ENCODE results near the gene CXXC5. TPM values are rescaled to one million over a fixed set of nuclear protein-coding genes. Genes with fewer than 3 reads are reported as not detected.

CXXC5 gene
- total and polyA plus RNA-seq, 9 of the 15 experiments (the other 6 are each of a cell fraction or from before 2014, with no cell fraction given) = 1.9 to 123 (median 45.8) TPM

DNA sequence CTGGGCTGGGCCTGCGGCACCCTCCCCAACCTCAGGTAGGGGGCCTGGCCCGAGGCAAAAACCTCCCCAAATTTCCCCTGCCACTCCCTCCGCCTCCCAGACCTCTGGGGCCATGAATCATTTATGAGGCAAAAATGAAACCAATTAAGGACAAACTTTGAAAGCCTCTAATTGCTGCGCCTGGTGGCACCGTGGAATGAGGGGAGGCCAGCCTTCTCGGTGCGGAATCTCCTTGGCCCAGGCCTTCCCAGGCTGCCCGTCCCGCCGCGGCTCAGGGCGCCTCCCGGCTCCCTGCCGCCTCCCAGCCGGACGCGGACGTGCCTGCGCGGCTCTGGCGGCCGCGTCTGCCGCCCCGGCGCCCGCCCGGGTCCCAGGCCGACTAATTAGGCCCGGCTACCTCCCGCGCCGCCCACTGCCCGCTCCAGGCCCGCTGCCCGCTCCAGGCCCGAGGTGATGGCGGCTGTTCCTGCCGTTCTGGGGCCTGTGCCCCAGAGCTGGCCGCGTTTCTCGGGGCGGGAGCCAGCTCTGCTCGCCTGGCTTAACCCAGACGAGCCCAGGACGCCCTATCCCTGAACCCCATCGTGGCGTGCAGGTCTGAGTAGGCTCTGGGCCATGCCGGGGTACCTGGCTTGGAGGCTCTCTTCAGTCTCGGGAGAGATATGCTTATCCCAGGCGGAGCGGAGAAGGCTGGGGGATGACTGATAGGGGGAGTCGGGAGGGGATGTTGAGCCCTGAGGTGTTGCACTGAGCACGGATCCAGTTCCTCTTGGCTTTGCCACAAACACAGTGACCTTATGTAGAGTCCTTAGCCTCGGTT, 20.1 kb downstream of the CXXC5 start (continued):
- TF ChIP-seq PBX2 (CRISPR knock-in tag; IDR thresholded peaks at IDR 0.05; ENCODE audit: low read depth) (no peak), PBX2 (tag; conservative IDR thresholded peaks at IDR 0.05; ENCODE audit: low read depth) (peak; percentile 49; the same call in 1 of the 2 replicates), ZZZ3 (IDR thresholded peaks at IDR 0.05) (no peak), YY1 (IDR thresholded peaks at IDR 0.05; ENCODE audit: borderline replicate concordance in 1 of 3, control insufficient read depth in 1 of 3, extremely low read depth in 1 of 3, insufficient read depth in 3 of 3, insufficient read length in 1 of 3, insufficient replicate concordance in 2 of 3, low read depth in 1 of 3, low read length in 2 of 3) (peak in 2 of 3 experiments; percentile 23 to 67), SMARCE1 (IDR thresholded peaks at IDR 0.05) (peak; percentile 40; the same call in 1 of the 2 replicates), ZBTB17 (CRISPR knock-in tag; IDR thresholded peaks at IDR 0.05) (peak; percentile 35; the same call in 1 of the 2 replicates), ZFP91 (CRISPR knock-in tag; IDR thresholded peaks at IDR 0.05) (no peak), KAT2B (IDR thresholded peaks at IDR 0.05; ENCODE audit: low read depth, low read length) (no peak), FUS (optimal IDR thresholded peaks at IDR 0.05; ENCODE audit: low read depth, low read length) (no peak), SAFB2 (IDR thresholded peaks at IDR 0.05; ENCODE audit: borderline replicate concordance, low read depth, low read length, severe bottlenecking) (no peak), RBM39 (optimal IDR thresholded peaks at IDR 0.05; ENCODE audit: low read depth, low read length) (no peak), ZNF830 (CRISPR knock-in tag; IDR thresholded peaks at IDR 0.05) (no peak)
- TF ChIP-seq, protein P1, sequence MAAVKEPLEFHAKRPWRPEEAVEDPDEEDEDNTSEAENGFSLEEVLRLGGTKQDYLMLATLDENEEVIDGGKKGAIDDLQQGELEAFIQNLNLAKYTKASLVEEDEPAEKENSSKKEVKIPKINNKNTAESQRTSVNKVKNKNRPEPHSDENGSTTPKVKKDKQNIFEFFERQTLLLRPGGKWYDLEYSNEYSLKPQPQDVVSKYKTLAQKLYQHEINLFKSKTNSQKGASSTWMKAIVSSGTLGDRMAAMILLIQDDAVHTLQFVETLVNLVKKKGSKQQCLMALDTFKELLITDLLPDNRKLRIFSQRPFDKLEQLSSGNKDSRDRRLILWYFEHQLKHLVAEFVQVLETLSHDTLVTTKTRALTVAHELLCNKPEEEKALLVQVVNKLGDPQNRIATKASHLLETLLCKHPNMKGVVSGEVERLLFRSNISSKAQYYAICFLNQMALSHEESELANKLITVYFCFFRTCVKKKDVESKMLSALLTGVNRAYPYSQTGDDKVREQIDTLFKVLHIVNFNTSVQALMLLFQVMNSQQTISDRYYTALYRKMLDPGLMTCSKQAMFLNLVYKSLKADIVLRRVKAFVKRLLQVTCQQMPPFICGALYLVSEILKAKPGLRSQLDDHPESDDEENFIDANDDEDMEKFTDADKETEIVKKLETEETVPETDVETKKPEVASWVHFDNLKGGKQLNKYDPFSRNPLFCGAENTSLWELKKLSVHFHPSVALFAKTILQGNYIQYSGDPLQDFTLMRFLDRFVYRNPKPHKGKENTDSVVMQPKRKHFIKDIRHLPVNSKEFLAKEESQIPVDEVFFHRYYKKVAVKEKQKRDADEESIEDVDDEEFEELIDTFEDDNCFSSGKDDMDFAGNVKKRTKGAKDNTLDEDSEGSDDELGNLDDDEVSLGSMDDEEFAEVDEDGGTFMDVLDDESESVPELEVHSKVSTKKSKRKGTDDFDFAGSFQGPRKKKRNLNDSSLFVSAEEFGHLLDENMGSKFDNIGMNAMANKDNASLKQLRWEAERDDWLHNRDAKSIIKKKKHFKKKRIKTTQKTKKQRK (IDR thresholded peaks at IDR 0.05; ENCODE audit: borderline replicate concordance, low read depth, low read length) = no peak
- TF ChIP-seq, protein P2, sequence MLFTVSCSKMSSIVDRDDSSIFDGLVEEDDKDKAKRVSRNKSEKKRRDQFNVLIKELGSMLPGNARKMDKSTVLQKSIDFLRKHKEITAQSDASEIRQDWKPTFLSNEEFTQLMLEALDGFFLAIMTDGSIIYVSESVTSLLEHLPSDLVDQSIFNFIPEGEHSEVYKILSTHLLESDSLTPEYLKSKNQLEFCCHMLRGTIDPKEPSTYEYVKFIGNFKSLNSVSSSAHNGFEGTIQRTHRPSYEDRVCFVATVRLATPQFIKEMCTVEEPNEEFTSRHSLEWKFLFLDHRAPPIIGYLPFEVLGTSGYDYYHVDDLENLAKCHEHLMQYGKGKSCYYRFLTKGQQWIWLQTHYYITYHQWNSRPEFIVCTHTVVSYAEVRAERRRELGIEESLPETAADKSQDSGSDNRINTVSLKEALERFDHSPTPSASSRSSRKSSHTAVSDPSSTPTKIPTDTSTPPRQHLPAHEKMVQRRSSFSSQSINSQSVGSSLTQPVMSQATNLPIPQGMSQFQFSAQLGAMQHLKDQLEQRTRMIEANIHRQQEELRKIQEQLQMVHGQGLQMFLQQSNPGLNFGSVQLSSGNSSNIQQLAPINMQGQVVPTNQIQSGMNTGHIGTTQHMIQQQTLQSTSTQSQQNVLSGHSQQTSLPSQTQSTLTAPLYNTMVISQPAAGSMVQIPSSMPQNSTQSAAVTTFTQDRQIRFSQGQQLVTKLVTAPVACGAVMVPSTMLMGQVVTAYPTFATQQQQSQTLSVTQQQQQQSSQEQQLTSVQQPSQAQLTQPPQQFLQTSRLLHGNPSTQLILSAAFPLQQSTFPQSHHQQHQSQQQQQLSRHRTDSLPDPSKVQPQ (CRISPR knock-in tag; IDR thresholded peaks at IDR 0.05; ENCODE audit: borderline replicate concordance) = no peak

Data from K562 (cell line).